Stimulated activated CD4-positive, alpha-beta T cell treated with anti-CD3 and anti-CD28 coated beads, Interleukin-2, amount 100 ng/mL, for 4 hours (primary cell): ENCODE measurements around the gene SMC5.
"Not testable (repeated sequence)": the region's sequence is repeated elsewhere in the genome, so short reads cannot be mapped to it uniquely, and the experiment has no call there.

Source experiments
- DNase-seq: peaks from one replicate; pipeline ENCODE4 v3.0.0-alpha.2; 2020; ENCODE audit warnings: low read depth

The SMC5 gene

DNA sequence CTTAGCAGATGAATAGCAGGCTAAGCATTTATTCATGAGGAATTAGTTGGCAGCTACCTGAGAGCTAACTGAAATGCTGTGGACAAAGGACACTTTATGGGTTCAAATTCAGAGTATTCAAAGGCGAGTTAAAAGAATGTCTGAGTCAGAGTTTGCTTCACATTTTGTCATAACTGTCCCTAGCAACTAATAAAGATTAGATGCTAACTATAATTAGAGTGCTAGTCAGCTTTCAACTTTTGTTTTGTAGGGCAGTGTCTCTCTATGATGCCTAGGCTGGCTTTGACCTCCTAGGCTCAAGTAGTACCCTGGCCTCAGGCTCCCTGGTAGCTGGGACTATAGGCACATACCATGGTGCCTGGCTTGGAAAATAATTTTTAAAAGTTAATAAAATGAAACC, 4.6 kb downstream of the SMC5 start:
- no peak for DNase-seq

DNA sequence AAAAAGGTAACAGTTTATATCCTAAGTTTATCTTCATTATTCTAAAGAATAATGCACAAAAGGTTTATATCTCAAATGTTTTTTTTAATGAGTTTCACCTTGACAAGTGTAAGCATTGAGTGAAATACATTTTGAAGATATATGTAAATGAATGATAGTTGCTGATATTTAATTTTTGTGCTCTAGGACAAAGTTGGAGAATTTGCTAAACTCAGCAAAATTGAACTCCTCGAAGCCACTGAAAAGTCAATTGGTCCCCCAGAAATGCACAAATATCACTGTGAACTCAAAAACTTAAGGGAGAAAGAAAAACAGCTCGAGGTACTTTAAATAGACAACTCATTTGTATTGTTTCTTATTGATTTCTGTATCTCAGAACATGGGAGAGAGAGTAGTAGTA, 19.5 kb downstream of the SMC5 start:
- no peak for DNase-seq

DNA sequence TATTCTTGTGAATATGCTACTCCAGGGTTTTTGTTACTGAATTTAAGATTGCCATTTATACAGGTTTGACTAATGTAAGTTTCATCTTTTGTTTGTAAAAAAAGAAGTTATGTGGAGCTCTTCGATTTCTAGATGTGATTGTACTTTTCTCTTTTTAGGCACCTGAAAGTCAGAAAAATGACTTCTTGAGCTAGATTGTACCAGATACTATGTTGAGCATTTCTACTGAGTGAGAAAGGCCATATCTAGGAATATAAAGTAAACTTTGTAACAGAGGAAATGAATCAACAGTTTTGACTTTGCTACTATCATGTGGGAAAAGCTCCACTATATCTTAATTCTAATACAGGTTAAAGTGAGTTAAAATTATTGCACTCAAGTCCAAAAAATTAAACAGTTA, 25.1 kb downstream of the SMC5 start:
- no peak for DNase-seq

DNA sequence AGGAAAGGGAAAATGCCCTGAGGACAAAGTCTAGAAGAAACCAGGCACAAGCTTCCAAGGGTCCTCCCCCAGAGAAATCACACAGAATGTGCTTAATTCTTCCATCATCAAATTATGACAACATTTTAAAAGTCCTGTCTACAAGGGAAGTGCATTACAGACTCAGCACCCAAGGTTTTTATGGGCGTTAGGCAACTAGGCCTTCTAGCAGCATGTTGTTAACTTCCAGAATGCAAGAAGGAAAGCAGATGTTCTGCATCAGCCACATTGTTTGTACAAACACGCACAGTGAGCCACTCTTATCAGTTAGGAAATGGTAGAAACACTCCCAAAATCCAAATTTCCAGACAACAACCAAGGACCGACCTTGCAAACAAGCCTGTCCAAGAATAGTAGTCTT, 26.5 kb downstream of the SMC5 start:
- no peak for DNase-seq

DNA sequence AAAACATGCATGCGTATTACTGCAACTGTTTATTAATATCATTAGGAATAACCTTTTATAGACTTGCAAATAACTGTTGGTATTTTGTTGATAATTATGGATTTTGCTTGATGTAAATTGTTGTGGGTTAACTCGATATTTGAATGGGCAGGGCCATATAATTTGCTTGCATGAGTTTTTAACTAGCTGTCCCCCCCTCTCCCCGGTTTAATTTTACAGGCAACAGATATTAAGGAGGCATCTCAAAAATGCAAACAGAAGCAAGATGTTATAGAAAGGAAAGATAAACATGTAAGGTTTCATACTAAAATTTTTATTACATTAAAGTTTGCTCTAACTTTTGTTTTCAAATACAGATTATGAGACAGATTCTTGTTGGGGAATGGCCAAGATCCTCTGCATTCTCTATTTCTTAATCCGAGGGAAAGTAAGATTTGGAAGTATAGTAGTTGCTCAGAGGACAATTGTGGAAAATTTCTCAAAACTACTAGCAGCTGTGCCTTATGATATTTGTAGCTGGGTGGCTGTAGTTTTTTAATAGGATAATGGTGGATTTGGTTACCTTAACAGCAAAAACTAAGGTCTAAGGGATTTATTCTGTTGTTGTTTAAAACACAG, 27.3 kb downstream of the SMC5 start:
- no peak for DNase-seq

DNA sequence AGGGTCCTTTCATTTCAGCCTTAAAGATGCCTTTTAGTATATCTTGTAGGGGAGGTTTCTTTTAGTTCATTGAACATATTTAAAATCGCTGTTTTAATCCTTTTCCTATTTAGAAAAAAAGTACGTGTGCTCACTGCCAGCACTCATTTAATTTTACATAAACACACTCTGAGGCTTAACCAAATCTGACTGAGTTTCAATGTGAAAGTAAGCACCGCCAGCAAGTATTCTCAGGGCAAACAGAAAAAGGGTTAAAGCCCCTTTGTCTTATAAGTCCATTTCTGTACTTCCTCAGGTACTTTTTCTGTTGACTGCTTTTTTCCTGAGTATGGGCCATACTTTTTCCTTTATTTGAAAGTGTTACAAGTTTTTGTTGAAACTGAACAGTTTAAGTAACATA, 31.8 kb downstream of the SMC5 start:
- no peak for DNase-seq

DNA sequence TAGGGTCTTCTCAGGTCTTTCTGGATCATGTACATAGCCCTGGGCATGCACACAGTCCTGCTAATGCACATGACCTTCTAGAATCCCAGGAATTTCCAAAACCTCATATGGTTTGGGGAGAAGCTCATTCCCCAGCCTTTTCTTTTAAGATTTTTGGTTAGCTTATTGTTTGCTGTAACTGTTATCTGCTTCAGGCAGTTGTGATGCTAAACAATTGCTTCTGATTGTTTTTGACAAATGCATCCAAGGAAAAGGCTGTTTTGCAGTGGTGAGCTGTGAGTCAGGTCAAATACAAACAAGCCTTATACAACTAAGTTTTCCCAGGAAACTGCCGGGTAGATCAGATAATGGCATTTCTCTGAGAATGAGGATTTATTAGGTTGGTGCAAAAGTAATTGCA, 32.7 kb downstream of the SMC5 start:
- DNase-seq, result no peak

DNA sequence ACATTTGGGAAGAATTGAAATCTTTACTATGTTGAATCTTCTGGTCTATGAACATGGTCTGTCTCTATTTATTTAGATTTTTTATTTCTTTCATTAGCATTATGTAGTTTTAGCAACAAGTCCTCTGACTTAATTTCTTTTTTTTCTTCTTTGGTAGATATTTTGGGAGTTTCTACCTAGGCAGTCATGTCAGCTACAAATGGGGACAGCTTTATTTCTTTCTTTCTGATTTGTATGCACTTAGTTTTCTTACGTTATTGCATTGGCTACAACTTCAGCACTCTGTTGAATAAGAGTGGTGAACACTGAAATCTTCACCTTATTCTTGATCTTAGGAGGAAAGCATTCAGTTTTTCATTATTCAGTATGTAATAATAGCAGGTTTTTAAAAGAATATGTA, 33.5 kb downstream of the SMC5 start:
- DNase-seq, result no peak

DNA sequence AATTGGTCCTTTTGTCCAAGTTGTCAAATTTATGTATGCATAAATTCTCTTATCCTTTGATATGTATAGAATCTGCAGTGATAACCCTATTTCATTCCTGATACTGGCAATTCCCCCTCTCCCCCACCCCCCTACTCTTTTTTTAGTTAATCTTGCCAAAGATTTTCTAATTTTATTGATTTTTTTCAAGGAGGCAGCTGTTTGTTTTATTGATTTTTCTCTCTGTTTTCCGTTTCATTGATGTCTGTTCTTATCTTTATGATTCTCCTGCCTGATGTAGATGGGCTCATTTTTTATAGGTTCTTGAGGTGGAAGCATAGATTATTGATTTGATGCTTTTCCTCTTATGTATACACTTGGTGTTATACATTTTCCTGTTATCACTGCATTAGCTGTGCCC, 34.4 kb downstream of the SMC5 start:
- DNase-seq, result no peak

DNA sequence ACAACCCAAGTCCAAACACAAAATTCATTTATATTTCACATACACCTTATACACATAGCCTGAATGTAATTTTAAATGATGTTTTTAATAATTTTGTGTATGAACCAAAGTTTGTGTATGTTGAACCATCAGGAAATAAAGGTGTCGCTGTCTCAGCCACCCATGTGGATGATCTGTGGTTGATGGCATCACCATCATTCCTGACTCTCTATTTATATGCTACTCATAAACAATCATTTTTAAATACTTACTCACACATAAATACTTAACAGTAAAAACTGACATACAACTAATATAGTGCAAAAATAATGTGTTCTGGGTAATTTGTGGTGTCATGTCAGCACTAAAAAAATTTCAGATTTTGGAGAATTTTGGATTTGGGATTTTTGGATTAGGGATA, 38.4 kb downstream of the SMC5 start:
- no peak for DNase-seq

DNA sequence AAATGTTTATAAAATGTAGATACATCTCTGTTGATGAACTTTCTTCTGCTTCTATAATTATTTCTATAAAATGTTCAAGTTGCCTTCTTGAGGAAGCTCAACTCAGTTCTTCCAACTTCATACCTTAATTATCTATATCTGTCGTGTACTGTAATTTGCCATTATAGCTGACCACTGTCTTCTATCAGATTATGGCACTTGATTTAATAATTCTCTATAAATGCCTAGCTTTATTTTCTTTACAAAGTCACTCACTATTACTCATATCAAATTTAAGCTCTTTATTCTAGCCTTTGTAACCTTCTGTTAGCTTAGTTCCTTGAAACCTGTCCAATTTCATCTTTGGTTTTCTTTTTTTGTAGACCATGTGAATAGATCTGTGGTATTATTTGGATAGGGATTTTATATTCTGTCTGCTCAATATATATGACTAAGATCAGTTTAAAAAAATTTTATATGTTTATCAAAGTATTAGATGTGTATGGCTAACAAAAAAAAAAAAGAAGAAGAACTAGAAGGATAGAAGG, 39.5 kb downstream of the SMC5 start:
- no peak for DNase-seq

DNA sequence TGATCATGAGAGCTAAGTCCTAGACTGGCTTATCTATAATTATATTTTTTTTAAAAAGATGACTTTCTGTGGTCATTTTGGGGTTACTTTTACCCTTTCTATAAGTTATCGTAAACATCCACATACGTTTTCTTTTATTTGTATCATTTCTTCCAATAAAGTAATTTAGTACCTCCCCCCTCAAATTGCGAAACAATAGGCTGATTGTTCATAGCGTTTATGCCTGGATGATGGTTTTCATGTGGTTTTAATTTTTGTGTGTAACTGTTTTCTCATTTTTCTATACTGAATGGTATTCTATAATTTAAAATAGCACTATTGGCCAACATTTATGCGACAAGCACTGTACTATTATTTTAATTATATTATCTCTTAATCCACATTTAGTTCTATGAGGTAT, 44.5 kb downstream of the SMC5 start:
- DNase-seq, result no peak

DNA sequence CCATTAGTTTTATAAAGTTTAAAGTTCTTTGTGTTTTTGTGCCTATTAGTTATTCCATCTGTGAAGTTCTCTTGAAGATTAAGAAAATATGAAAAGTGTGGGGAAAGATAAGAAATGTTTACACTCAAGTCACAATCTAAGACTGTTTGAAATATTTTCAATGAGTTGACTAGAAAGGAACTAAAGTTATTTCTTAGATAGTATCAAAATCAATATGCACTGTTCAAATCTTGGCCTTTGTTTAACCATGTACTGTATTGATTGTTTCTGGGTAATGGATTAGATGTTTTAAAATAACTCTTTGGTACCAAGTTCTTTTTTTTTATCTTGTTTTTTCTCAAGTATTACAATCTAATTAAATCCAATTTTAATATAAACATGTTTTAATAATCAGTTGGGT, 46.0 kb downstream of the SMC5 start:
- DNase-seq, result no peak

DNA sequence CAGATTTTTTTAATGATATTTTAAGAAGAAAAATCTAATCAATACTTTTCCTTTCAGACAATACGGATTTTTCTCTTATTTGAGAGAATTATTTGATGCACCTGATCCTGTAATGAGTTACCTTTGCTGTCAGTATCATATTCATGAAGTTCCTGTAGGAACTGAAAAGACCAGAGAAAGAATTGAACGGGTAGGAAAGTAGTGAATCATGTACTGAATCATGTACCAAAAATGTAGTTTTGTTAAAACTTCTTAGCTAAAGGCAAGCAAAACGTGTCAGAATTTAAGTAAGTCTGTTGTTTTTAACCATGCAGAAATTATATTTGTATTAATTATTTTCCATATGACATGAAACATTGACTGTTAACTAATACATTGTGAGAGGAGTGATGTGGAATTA, 56.6 kb downstream of the SMC5 start:
- no peak for DNase-seq

DNA sequence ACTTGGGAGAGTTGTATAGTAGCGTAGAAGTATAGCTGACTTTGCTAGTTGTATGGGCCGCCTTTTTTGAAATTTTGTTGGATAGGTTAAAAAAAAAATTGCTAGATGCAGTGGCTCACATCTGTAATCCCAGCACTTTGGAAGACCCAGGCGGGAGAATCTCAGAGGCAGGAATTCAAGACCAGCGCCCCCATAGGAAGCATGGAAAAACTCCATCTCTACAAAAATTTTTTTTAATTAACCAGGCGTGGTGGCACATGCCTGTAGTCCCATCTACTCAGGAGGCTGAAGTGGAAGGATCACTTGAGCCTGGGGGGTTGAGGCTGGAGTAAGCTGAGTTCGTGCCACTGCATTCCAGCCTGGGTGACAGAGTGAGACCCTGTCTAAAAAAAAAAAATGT, 59.2 kb downstream of the SMC5 start:
- DNase-seq, result no peak

DNA sequence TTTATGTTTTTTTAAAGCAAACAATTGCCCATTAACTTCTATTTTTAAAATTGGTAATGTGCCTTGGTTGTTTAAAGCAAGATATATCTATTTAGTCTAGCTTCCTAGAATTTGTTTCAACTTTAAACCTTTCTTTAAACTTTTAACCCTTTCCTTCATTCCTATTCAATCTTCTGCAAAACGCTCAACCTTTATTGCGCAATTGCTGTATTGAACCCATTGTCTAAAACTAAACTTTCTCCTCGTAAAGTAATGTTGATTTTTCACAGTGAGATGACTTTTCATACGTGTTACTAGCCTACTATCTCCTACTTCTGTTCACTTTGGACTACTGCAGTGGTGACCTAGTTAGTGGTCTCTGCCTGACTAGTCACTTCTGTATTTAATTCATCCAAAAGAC, 63.3 kb downstream of the SMC5 start:
- no peak for DNase-seq

DNA sequence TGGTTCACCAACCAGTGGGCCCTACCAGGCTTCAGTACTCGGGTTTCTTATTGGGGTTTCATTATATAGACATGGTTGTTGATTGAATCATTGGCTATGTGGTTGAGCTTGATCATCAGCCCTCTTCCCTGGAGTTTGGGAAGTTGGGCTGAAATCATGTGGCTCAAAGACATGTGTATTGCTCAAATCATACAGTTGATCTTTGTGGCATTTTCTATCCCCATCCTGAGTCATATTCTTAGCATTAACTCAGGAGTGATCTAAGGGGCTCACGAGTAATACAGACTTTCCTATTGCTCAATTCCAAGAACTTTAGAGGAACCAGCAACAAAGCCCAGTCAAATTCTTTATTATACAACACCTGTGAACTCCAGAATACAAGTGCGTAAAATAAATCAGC, 66.2 kb downstream of the SMC5 start:
- no peak for DNase-seq

DNA sequence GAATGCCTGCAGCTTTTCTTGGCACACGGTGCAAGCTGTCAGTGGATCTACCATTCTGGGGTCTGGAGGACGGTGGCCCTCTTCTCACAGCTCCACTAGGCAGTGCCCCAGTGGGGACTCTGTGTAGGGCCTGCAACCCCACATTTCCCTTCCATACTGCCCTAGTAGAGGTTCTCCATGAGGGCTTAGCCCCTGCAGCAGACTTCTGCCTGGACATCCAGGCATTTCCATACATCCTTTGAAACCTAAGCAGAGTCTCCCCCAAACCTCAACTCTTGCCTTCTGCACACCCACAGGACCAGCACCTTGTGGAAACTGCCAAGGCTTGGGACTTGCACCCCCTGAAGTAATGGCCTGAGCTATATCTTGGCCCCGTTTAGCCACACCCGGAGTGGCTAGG, 69.8 kb downstream of the SMC5 start:
- not testable (repeated sequence) for DNase-seq

DNA sequence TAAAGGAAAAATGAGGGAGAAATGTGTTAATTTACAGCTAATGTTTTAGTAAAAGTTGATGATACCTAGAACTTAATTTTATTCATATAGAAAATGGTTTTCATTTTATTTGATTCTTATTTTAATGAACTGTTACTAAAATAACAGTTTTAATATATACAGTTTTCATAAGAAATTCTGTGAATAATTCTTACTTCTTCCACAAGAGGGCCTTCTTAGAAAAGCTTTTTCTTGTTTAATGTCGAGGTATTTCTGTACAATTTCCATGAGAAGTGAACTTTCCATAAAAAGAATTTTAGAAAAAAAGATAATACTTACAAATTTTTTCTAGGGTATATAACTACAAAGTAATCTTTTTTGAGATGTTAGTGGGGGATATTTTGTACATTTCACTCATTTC, 81.8 kb downstream of the SMC5 start:
- DNase-seq, result no peak

DNA sequence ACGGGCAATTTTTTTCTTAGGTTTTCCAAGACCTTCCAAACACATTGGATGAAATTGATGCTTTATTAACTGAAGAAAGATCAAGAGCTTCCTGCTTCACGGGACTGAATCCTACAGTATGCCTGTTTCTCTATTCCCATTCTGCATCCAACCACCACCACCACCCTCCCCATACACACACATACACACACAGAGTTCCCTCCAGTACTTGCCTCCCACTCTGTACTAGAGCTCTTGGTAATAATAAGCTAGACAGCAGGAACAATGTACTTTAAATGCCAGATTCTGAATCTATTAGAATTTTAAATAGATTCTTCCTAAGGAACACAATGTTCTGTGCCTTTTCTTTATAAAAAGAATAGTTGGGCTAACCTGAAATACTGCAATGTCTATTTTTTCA, 88.3 kb downstream of the SMC5 start:
- DNase-seq, result no peak

DNA sequence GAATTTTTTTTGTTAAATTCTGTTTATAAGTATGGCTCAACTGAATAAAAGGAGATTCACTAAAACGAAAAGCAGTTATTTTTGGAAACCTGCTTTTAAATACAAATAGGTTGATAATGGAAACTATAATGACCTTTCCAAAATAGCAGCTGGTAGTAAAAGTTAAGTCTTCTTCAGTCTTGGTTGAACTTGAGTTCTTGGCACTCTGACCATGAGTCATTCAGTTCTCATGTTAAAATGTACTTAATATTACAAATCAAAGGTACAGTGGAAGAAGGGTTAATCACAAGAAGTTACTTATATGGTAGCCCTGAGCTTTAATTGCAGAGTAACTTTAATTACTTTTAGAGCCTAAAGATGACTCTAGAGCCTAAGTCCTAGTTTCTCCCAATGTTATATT, 93.6 kb downstream of the SMC5 start:
- no peak for DNase-seq

DNA sequence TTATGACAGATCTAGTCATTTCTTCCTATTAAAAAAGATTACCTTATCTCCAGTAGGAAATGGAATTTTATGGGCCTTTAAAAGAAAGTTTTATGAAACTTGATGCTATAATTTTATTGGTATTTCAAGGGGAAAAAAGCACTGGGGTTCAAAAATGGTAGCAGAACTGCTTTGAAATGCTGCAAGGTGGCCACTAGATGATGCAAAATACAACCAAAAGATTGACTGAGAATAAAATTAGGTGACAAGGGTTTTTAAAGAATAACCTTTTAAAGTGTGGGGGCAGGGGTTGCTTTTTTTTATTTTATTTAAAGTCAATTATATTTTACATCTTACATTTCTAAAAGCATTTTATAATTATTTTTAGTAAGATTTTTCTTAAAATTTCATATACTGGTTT, 94.0 kb downstream of the SMC5 start:
- DNase-seq, result no peak

DNA sequence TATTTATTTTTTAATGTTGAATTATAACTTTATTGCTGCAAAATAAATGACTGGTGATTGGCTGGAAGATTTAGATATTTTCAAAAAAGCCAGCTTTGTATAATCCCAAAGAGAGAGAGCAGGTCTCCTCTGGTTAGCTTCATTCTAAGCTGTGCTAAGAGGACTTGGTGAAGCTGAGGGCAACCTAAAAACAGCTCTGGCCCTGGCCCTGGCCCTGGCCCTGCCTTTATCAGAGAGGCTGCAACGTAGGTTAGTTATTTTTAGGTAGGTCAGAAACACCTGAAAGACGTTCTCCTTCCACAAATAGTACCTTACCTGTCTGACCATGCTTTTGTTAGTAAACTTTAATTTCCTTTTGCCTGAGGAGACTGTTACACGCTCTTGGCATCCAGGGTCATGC, 97.0 kb downstream of the SMC5 start:
- no peak for DNase-seq

DNA sequence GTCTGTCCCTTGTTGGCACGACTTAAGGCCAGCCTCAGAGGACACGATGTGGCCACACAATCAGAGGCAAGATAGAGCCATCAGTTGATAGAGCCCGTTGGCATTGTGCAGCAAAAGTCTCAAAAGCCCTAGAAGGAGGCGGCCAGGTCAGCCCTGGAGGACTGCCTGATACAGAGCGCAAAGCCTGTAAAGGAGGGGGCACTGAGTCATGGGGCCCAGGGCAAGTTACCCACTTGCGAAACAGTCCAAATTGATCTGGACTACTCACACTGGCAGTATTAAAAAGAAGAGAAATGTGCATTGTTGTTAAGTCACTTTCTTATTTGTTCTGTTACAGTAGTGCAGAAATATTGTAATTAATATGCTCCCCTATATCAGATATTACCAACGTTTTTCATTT, 104.2 kb downstream of the SMC5 start:
- no peak for DNase-seq

DNA sequence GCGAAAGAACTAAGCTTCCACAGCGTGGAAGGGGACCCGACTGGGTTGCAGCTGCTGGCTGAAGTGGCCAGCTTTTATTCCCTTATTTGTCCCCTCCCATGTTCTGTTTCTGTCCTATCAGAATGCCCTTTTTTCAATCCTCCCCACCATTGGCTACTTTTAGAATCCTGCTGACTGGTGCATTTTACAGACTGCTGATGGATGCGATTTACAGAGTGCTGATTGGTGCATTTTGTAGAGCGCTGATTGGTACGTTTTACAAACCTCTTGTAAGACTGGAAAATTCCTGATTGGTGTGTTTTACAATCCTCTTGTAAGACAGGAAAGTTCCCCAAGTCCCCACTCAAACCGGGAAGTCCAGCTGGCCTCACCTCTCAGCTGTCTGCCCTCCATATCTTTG, 105.0 kb downstream of the SMC5 start:
- DNase-seq, result no peak
